Measurements from ENCODE around the gene ITPR1. TPM values are rescaled to one million over a fixed set of nuclear protein-coding genes. Genes with fewer than 3 reads are reported as not detected.

Gene ITPR1
- total RNA-seq, 1 donor from 2014 or later: 25.9 TPM

- no peak for DNase-seq (ENCODE audit: low read depth)
Measured at GRCh38 chr3:4711680-4711992, 218.5 kb downstream of the ITPR1 start.

GRCh38 chr3:4712109-4712508 is 219.0 kb downstream of the ITPR1 start:
- DNase-seq (ENCODE audit: low read depth): no peak

- DNase-seq (ENCODE audit: low read depth): no peak
Measured at GRCh38 chr3:4714045-4714444, 220.9 kb downstream of the ITPR1 start.

GRCh38 chr3:4716266-4716665 is 223.1 kb downstream of the ITPR1 start:
- DNase-seq (ENCODE audit: low read depth): no peak

- DNase-seq (ENCODE audit: low read depth): peak; percentile 34
Measured at GRCh38 chr3:4716706-4717362, 223.7 kb downstream of the ITPR1 start.

- DNase-seq (ENCODE audit: low read depth): no peak
Measured at GRCh38 chr3:4717363-4717740, 224.2 kb downstream of the ITPR1 start.

- DNase-seq (ENCODE audit: low read depth): no peak
Measured at GRCh38 chr3:4718179-4718736, 225.1 kb downstream of the ITPR1 start.

- peak; percentile 70 for DNase-seq (ENCODE audit: low read depth)
Measured at GRCh38 chr3:4719046-4719501, 225.9 kb downstream of the ITPR1 start.

- DNase-seq (ENCODE audit: low read depth): peak; percentile 75
Measured at GRCh38 chr3:4720316-4721075, 227.3 kb downstream of the ITPR1 start.

- peak; percentile 80 for DNase-seq (ENCODE audit: low read depth)
Measured at GRCh38 chr3:4721511-4721911, 228.4 kb downstream of the ITPR1 start.

GRCh38 chr3:4722103-4722502 is 229.0 kb downstream of the ITPR1 start:
- DNase-seq (ENCODE audit: low read depth): peak; percentile 79

- no peak for DNase-seq (ENCODE audit: low read depth)
Measured at GRCh38 chr3:4724051-4724629, 231.0 kb downstream of the ITPR1 start.

GRCh38 chr3:4726549-4726948 is 233.4 kb downstream of the ITPR1 start:
- no peak for DNase-seq (ENCODE audit: low read depth)

GRCh38 chr3:4729061-4729973 is 236.2 kb downstream of the ITPR1 start:
- no peak for DNase-seq (ENCODE audit: low read depth)

GRCh38 chr3:4730719-4731118 is 237.6 kb downstream of the ITPR1 start:
- no peak for DNase-seq (ENCODE audit: low read depth)

GRCh38 chr3:4731543-4732111 is 238.5 kb downstream of the ITPR1 start:
- no peak for DNase-seq (ENCODE audit: low read depth)

- no peak for DNase-seq (ENCODE audit: low read depth)
Measured at GRCh38 chr3:4732925-4733324, 239.8 kb downstream of the ITPR1 start.

- no peak for DNase-seq (ENCODE audit: low read depth)
Measured at GRCh38 chr3:4734454-4734853, 241.3 kb downstream of the ITPR1 start.

- no peak for DNase-seq (ENCODE audit: low read depth)
Measured at GRCh38 chr3:4735243-4735642, 242.1 kb downstream of the ITPR1 start.

- no peak for DNase-seq (ENCODE audit: low read depth)
Measured at GRCh38 chr3:4736284-4736861, 243.2 kb downstream of the ITPR1 start.

Data from myocyte (in vitro differentiated cells).